ENCODE results near the gene ZBTB20. TPM values are rescaled to one million over a fixed set of nuclear protein-coding genes. Genes with fewer than 3 reads are reported as not detected.

The ZBTB20 gene
- total and polyA plus RNA-seq, 4 donors, result 0.74 to 77.1 (median 27.9) TPM

GRCh38 chr3:114711321-114711886 is 435.7 kb downstream of the ZBTB20 start:
- DNase-seq (no peak), ATAC-seq (ENCODE audit: insufficient read depth, low FRiP score) (no peak)
- no peaks in the 10 kb centered on the region for H3K9me3 ChIP-seq (ENCODE audit: control insufficient read depth in 4 of 4, insufficient read depth in 3 of 4, low read length in 3 of 4)
- H3K27me3 ChIP-seq (ENCODE audit: control insufficient read depth in 3 of 3, insufficient read depth in 3 of 3, low read length in 2 of 3), result no peaks in the 10 kb centered on the region
- no peak overlapping the region for H3K4me3 ChIP-seq
- no peak overlapping the region for H3K27ac ChIP-seq (ENCODE audit: low read depth in 1 of 2, low read length in 1 of 2)
- WGBS, 2 donors, result 68 to 76% methylated on average over 2 of the region's 2 CpGs
- no peak for TF ChIP-seq CTCF (IDR thresholded peaks at IDR 0.05; ENCODE audit: control extremely low read depth, extremely low read depth)
- H3K9ac ChIP-seq (ENCODE audit: insufficient read depth in 1 of 2, low read length in 2 of 2), result no peak overlapping the region
- H3K36me3 ChIP-seq (ENCODE audit: control insufficient read depth in 4 of 4, insufficient read depth in 4 of 4, low read length in 4 of 4), result peaks cover 0 to 6% (median 0%) of the 10 kb centered on the region in 4 donors
- H3K4me1 ChIP-seq (ENCODE audit: control insufficient read depth in 5 of 5, insufficient read depth in 5 of 5, low read length in 5 of 5), result peaks cover 0 to 25% (median 2%) of the 10 kb centered on the region in 5 donors

- Histone ChIP-seq H3K9ac (ENCODE audit: insufficient read depth in 1 of 2, low read length in 2 of 2) (no peak overlapping the region), H3K27me3 (ENCODE audit: control insufficient read depth in 3 of 3, insufficient read depth in 3 of 3, low read length in 2 of 3) (no peaks in the 10 kb centered on the region), H3K4me1 (ENCODE audit: control insufficient read depth in 5 of 5, insufficient read depth in 5 of 5, low read length in 5 of 5) (peaks cover 0 to 29% (median 2%) of the 10 kb centered on the region in 5 donors), H3K4me3 (no peak overlapping the region), H3K27ac (ENCODE audit: low read depth in 1 of 2, low read length in 1 of 2) (no peak overlapping the region), H3K9me3 (ENCODE audit: control insufficient read depth in 4 of 4, insufficient read depth in 3 of 4, low read length in 3 of 4) (no peaks in the 10 kb centered on the region), H3K36me3 (ENCODE audit: control insufficient read depth in 4 of 4, insufficient read depth in 4 of 4, low read length in 4 of 4) (peaks cover 0 to 3% (median 0%) of the 10 kb centered on the region in 4 donors)
- TF ChIP-seq CTCF (IDR thresholded peaks at IDR 0.05; ENCODE audit: control extremely low read depth, extremely low read depth), result no peak
- WGBS, 2 donors, result 83 to 88% methylated on average over 1 of the region's 1 CpG
- DNase-seq (no peak), ATAC-seq (ENCODE audit: insufficient read depth, low FRiP score) (peak; percentile 31)
These were observed 438.0 kb downstream of the ZBTB20 start for GRCh38 chr3:114709102-114709501.

GRCh38 chr3:114707252-114707860 is 439.7 kb downstream of the ZBTB20 start:
- no peak overlapping the region for H3K9ac ChIP-seq (ENCODE audit: insufficient read depth in 1 of 2, low read length in 2 of 2)
- H3K27me3 ChIP-seq (ENCODE audit: control insufficient read depth in 3 of 3, insufficient read depth in 3 of 3, low read length in 2 of 3), result no peaks in the 10 kb centered on the region

More at GRCh38 chr3:114707252-114707860, 439.7 kb downstream of the ZBTB20 start:
- Histone ChIP-seq H3K9me3 (ENCODE audit: control insufficient read depth in 4 of 4, insufficient read depth in 3 of 4, low read length in 3 of 4) (no peaks in the 10 kb centered on the region), H3K27ac (ENCODE audit: low read depth in 1 of 2, low read length in 1 of 2) (no peak overlapping the region), H3K36me3 (ENCODE audit: control insufficient read depth in 4 of 4, insufficient read depth in 4 of 4, low read length in 4 of 4) (peaks cover 0 to 3% (median 0%) of the 10 kb centered on the region in 4 donors), H3K4me3 (peak overlapping the region; percentile 8), H3K4me1 (ENCODE audit: control insufficient read depth in 5 of 5, insufficient read depth in 5 of 5, low read length in 5 of 5) (peaks cover 0 to 28% (median 2%) of the 10 kb centered on the region in 5 donors)
- TF ChIP-seq CTCF (IDR thresholded peaks at IDR 0.05; ENCODE audit: control extremely low read depth, extremely low read depth), result no peak
- 96 to 97% methylated on average over 4 of the region's 4 CpGs for WGBS, 2 donors
- no peak for DNase-seq
- no peak for ATAC-seq (ENCODE audit: insufficient read depth, low FRiP score)
